HCT116 (cell line): ENCODE results near the gene TEKT5. TPM values are rescaled to one million over a fixed set of nuclear protein-coding genes. Genes with fewer than 3 reads are reported as not detected.

Experiments
- ATAC-seq: fragments of 200-7000 bp; cut with Tn5 transposase; 2 replicates; pipeline ENCODE4 v1.9.1; 2020; ENCODE audit warnings: mild to moderate bottlenecking, moderate library complexity
- BruUV-seq: library from RNA; stranded (reverse); fragments of 400-500 nt; replicated peaks from 2 replicates; lab custom pipeline; 2021; lab: Mats Ljungman, UMichigan
- CTCF ChIA-PET: fragments of 300-600 bp; sonication (Branson Sonifier 250); formaldehyde crosslinking; loops from one replicate; lab custom pipeline; 2021; ENCODE audit warnings: antibody characterized with exemption; lab: Charles Lee
- POLR2A ChIA-PET: fragments of 300-600, 350-600 bp; sonication (Branson Sonifier 250); formaldehyde crosslinking; loops from one replicate; lab custom pipeline; 2021; ENCODE audit warnings: antibody characterized with exemption; lab: Charles Lee
- RAD21 ChIA-PET, 2 experiments: fragments of 300-600 bp; sonication (Branson Sonifier 250); formaldehyde crosslinking; loops; one replicate each; lab custom pipeline; 2023; ENCODE audit warnings: low total read pairs in 2 of 2; ENCODE audit not compliant: uncharacterized antibody in 2 of 2, unreplicated experiment in 2 of 2, low non-redundant PET in 1 of 2; lab: Charles Lee
- DNase-seq: peaks from one replicate; pipeline ENCODE4 v3.0.0-alpha.2; 2010; ENCODE audit warnings: low read depth, low spot score
- H2AFZ ChIP-seq: fragments of 200-600 bp; shearing (Covaris generic), sonication (generic); 2 replicates; pipeline ENCODE4 v1.6.1; 2017; ENCODE audit warnings: low read depth, mixed run types, mixed read lengths, antibody characterized with exemption, low read length; ENCODE audit not compliant: poor library complexity, severe bottlenecking
- H3K27ac ChIP-seq: 2 replicates; pipeline ENCODE4 v1.5.1; 2012; ENCODE audit warnings: low read depth, low read length
- H3K27me3 ChIP-seq: fragments of 200-600 bp; sonication (generic); 2 replicates; pipeline ENCODE4 v1.6.1; 2016; ENCODE audit warnings: mixed run types, low read length, mixed read lengths; ENCODE audit not compliant: insufficient read depth
- H3K36me3 ChIP-seq, 2 experiments: fragments of 200-500 bp in 1 of 2; fragments of 200-600 bp in 1 of 2; sonication (Bioruptor generic) in 1 of 2; sonication (generic) in 1 of 2; 2 replicates each; pipeline versions ENCODE4 v1.5.1 to v1.6.1; 2014 to 2016; ENCODE audit warnings: low read length in 2 of 2, inconsistent platforms in 1 of 2, mixed read lengths in 1 of 2, mixed run types in 1 of 2; ENCODE audit not compliant: insufficient read depth in 2 of 2, control insufficient read depth in 1 of 2
- H3K4me1 ChIP-seq, 2 experiments: fragments of 200-600 bp in 1 of 2; sonication (generic) in 1 of 2; 2 replicates each; pipeline versions ENCODE4 v1.5.1 to v1.6.1; 2012 to 2017; ENCODE audit warnings: low read length in 2 of 2, inconsistent platforms in 1 of 2, mild to moderate bottlenecking in 1 of 2, mixed read lengths in 1 of 2, mixed run types in 1 of 2, moderate library complexity in 1 of 2; ENCODE audit not compliant: insufficient read depth in 2 of 2, control insufficient read depth in 1 of 2
- H3K4me2 ChIP-seq: fragments of 200-600 bp; sonication (generic); 2 replicates; pipeline ENCODE4 v1.6.1; 2017; ENCODE audit warnings: mixed run types, low read length, mixed read lengths
- H3K4me3 ChIP-seq, 2 experiments: fragments of 200-600 bp in 1 of 2; sonication (generic) in 1 of 2; replicated peaks in 1 of 2; 2 replicates each; pipeline ENCODE4 v1.5.1; 2011 to 2016; ENCODE audit warnings: low read length in 2 of 2, control low read depth in 1 of 2, low read depth in 1 of 2, mild to moderate bottlenecking in 1 of 2, mixed read lengths in 1 of 2, mixed run types in 1 of 2
- H3K79me2 ChIP-seq: fragments of 200-600 bp; sonication (generic); 2 replicates; pipeline ENCODE4 v1.6.1; 2017; ENCODE audit warnings: mild to moderate bottlenecking, mixed run types, low read length, moderate library complexity, mixed read lengths; ENCODE audit not compliant: insufficient read depth
- H3K9ac ChIP-seq: fragments of 200-600 bp; sonication (generic); 2 replicates; pipeline ENCODE4 v1.6.1; 2016; ENCODE audit warnings: low read length, mixed read lengths
- H3K9me2 ChIP-seq: fragments of 200-600 bp; sonication (generic), shearing (Covaris generic); 2 replicates; pipeline ENCODE4 v1.6.1; 2017; ENCODE audit warnings: mixed run types, mild to moderate bottlenecking, moderate library complexity; ENCODE audit not compliant: insufficient read depth
- H3K9me3 ChIP-seq, 2 experiments: fragments of 200-500 bp in 1 of 2; fragments of 200-600 bp in 1 of 2; sonication (Bioruptor generic) in 1 of 2; sonication (generic) in 1 of 2; 2 replicates each; pipeline ENCODE4 v1.6.1; 2014 to 2017; ENCODE audit warnings: low read length in 2 of 2, mixed read lengths in 2 of 2, inconsistent platforms in 1 of 2, low read depth in 1 of 2, mild to moderate bottlenecking in 1 of 2, mixed run types in 1 of 2, moderate library complexity in 1 of 2; ENCODE audit not compliant: control insufficient read depth in 1 of 2, insufficient read depth in 1 of 2
- H4K20me1 ChIP-seq: fragments of 200-600 bp; sonication (generic), shearing (Covaris generic); 2 replicates; pipeline ENCODE4 v1.6.1; 2017; ENCODE audit warnings: mixed run types, mild to moderate bottlenecking, moderate library complexity; ENCODE audit not compliant: insufficient read depth
- CEBPB ChIP-seq: IDR thresholded peaks from 2 replicates; pipeline ENCODE4 v1.6.1; 2012; ENCODE audit warnings: low read depth
- EGR1 ChIP-seq: IDR thresholded peaks from 2 replicates; pipeline ENCODE4 v1.6.1; 2012; ENCODE audit warnings: low read depth
- ELF1 ChIP-seq: IDR thresholded peaks from 2 replicates; pipeline ENCODE4 v1.6.1; 2012; ENCODE audit warnings: low read depth, borderline replicate concordance
- EZH2 ChIP-seq: fragments of 200-600 bp; sonication (generic); IDR thresholded peaks from 2 replicates; pipeline ENCODE4 v1.6.1; 2017; ENCODE audit warnings: antibody characterized with exemption, mixed run types
- EZH2phosphoT487 ChIP-seq: fragments of 200-600 bp; IDR thresholded peaks from 2 replicates; pipeline ENCODE4 v1.6.1; 2018; ENCODE audit warnings: antibody characterized with exemption, borderline replicate concordance
- FOSL1 ChIP-seq: IDR thresholded peaks from 2 replicates; pipeline ENCODE4 v1.6.1; 2012; ENCODE audit warnings: low read depth
- POLR2A ChIP-seq: IDR thresholded peaks from 2 replicates; pipeline ENCODE4 v1.7.0; 2011; ENCODE audit warnings: borderline replicate concordance; ENCODE audit not compliant: insufficient read depth, insufficient read length; ENCODE audit errors: extremely low read depth
- POLR2AphosphoS5 ChIP-seq: IDR thresholded peaks from 2 replicates; pipeline ENCODE4 v1.6.1; 2011; ENCODE audit warnings: mild to moderate bottlenecking, low read depth, low read length, moderate library complexity
- SIN3A ChIP-seq: IDR thresholded peaks from 2 replicates; pipeline ENCODE4 v1.6.1; 2012; ENCODE audit warnings: low read depth
- SP1 ChIP-seq: IDR thresholded peaks from 2 replicates; pipeline ENCODE4 v1.6.1; 2012; ENCODE audit warnings: low read depth
- SRF ChIP-seq: IDR thresholded peaks from 2 replicates; pipeline ENCODE4 v1.6.1; 2012; ENCODE audit warnings: low read depth
- TCF7L2 ChIP-seq: IDR thresholded peaks from 2 replicates; pipeline ENCODE4 v1.7.0; 2011; ENCODE audit warnings: borderline replicate concordance, inconsistent platforms; ENCODE audit not compliant: insufficient read depth, insufficient read length; ENCODE audit errors: extremely low read depth
- ZBTB33 ChIP-seq: IDR thresholded peaks from 2 replicates; pipeline ENCODE4 v1.6.1; 2011; ENCODE audit warnings: mild to moderate bottlenecking, low read length, moderate library complexity; ENCODE audit not compliant: insufficient replicate concordance; ENCODE audit errors: extremely low read depth
- ZFX ChIP-seq: fragments of 450-650 bp; IDR thresholded peaks from 2 replicates; pipeline ENCODE4 v1.6.1; 2017
- ZNF274 ChIP-seq: fragments of 200-500 bp; sonication (Bioruptor generic); IDR thresholded peaks from 2 replicates; pipeline ENCODE4 v1.6.1; 2014; ENCODE audit warnings: mild to moderate bottlenecking, low read depth, low read length, inconsistent platforms
- intact Hi-C: fragments of 100-400 bp; cut with micrococcal nuclease; formaldehyde crosslinking; loops from 2 replicates; pipeline ENCODE4 v1.10.0; 2022
- total RNA-seq: library from RNA; stranded (reverse); gene quantifications from one replicate; pipeline ENCODE4 v1.2.1, GENCODE V29; 2021; ENCODE audit not compliant: unreplicated experiment
- TF ChIP-seq, protein P1 (sequence below): IDR thresholded peaks from 2 replicates; pipeline ENCODE4 v1.6.1; 2012

TEKT5 gene
- total RNA-seq, 1 experiment from 2014 or later: 0.37 TPM

GRCh38 chr16:10641953-10642949, 52.5 kb downstream of the TEKT5 start:
- no peak for DNase-seq
- Histone ChIP-seq H3K36me3 (no peaks in the 10 kb centered on the region), H3K9me2 (no peaks in the 10 kb centered on the region), H3K79me2 (no peaks in the 10 kb centered on the region), H3K27ac (no peak overlapping the region), H3K9me3 (no peaks in the 10 kb centered on the region), H3K4me1 (no peaks in the 10 kb centered on the region), H3K4me2 (no peak overlapping the region), H2AFZ (no peak overlapping the region), H4K20me1 (no peaks in the 10 kb centered on the region), H3K9ac (no peak overlapping the region), H3K4me3 (no peak overlapping the region), H3K27me3 (no peaks in the 10 kb centered on the region; the same call in 1 of the 2 replicates)
- CTCF ChIA-PET: no interaction called here
- POLR2A ChIA-PET: no interaction called here
- no peak for ATAC-seq
- no peak for TF ChIP-seq ZFX
- TF ChIP-seq SP1: no peak
- no peak for TF ChIP-seq EZH2
- TF ChIP-seq FOSL1: no peak
- TF ChIP-seq, protein P1, sequence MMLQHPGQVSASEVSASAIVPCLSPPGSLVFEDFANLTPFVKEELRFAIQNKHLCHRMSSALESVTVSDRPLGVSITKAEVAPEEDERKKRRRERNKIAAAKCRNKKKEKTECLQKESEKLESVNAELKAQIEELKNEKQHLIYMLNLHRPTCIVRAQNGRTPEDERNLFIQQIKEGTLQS: no peak
- RAD21 ChIA-PET: no interaction called here
- BruUV-seq: no TSS peak
- intact Hi-C loops: no loop called here

DNA sequence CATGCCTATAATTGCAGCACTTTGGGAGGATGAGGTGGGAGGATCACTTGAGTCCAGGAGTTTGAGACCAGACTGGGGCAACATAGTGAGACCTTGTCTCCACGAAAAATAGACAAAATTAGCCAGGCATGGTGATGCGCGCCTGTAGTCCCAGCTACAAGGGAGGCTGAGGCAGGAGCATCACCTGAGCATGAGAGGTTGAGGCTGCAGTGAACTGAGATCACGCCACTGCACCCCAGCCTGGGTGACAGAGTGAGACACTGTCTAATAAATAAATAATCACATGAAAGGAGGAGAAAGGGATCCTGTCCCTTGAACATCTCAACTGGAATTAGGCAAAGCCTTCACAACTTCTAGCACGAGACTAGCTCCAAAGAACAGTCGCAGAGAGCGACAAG, 53.2 kb downstream of the TEKT5 start:
- ChIA-PET POLR2A (no interaction called here), RAD21 (no interaction called here), CTCF (no interaction called here)
- no TSS peak for BruUV-seq
- H3K4me3 ChIP-seq: no peak overlapping the region
- no peak overlapping the region for H2AFZ ChIP-seq
- no peaks in the 10 kb centered on the region for H3K9me3 ChIP-seq
- no peak overlapping the region for H3K4me2 ChIP-seq
- no peaks in the 10 kb centered on the region for H3K79me2 ChIP-seq
- no peaks in the 10 kb centered on the region; the same call in 1 of the 2 replicates for H3K27me3 ChIP-seq
- intact Hi-C loops: no loop called here
- H3K9me2 ChIP-seq: no peaks in the 10 kb centered on the region
- no peak overlapping the region for H3K9ac ChIP-seq
- ATAC-seq (no peak), DNase-seq (no peak)
- no peak overlapping the region for H3K27ac ChIP-seq
- no peaks in the 10 kb centered on the region for H4K20me1 ChIP-seq
- H3K36me3 ChIP-seq: no peaks in the 10 kb centered on the region
- no peaks in the 10 kb centered on the region for H3K4me1 ChIP-seq
- TF ChIP-seq POLR2AphosphoS5 (no peak), CEBPB (no peak), EZH2phosphoT487 (no peak), TCF7L2 (no peak), ZNF274 (no peak), EGR1 (no peak), SP1 (no peak), ZBTB33 (no peak), SRF (no peak), ELF1 (no peak), POLR2A (no peak), ZFX (no peak), SIN3A (no peak)
